ENCODE results near the gene EPHB2.

DNA sequence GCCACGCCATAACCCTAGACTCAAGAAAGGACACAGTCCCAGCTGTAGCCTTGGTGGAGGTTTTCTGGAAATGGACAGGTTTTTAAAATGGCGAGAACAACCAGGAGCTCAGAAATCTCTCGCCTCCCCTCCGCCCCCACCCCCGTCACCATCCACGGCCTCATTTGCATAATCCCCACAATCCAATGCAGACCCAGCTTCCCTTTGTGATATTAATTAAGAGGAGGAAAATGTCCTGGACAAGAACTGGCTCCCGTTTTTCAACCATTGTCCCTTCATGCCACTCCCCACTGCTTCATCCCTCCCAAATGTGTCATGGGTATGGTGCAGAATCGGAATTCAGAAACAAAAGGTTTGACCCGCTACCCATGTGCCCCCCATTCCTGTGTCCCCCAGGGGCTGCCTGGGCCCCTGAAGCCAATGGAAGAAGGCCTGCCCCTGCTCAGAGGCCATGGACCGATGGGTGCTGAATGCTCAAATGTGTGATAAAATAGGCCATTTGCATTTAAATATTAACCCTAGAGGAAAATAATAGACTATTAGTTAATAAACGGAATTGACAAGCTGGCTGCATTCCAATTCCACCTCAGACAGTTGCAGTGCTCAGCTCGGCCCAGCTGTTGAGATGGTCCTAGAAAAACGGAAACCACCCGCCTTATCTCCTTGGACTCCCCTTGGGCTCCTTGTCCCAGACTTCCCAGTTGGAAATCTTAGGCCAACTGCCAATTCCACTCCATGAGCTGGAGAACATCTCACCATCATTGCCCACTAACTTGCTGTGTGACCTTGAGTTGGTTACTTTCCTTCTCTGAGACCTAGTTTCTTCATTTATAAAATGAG is 10.7 kb upstream of the EPHB2 start:
- TF ChIP-seq, protein P1, sequence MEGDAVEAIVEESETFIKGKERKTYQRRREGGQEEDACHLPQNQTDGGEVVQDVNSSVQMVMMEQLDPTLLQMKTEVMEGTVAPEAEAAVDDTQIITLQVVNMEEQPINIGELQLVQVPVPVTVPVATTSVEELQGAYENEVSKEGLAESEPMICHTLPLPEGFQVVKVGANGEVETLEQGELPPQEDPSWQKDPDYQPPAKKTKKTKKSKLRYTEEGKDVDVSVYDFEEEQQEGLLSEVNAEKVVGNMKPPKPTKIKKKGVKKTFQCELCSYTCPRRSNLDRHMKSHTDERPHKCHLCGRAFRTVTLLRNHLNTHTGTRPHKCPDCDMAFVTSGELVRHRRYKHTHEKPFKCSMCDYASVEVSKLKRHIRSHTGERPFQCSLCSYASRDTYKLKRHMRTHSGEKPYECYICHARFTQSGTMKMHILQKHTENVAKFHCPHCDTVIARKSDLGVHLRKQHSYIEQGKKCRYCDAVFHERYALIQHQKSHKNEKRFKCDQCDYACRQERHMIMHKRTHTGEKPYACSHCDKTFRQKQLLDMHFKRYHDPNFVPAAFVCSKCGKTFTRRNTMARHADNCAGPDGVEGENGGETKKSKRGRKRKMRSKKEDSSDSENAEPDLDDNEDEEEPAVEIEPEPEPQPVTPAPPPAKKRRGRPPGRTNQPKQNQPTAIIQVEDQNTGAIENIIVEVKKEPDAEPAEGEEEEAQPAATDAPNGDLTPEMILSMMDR (IDR thresholded peaks at IDR 0.05) = no peak
- TF ChIP-seq POLR2AphosphoS5 (IDR thresholded peaks at IDR 0.05) = no peak
- TF ChIP-seq POLR2A (IDR thresholded peaks at IDR 0.05) = no peak
- no peak for TF ChIP-seq EP300 (IDR thresholded peaks at IDR 0.05)

All from sigmoid colon (tissue), 4 donors.